Activated naive CD8-positive, alpha-beta T cell treated with anti-CD3 and anti-CD28 coated beads for 36 hours (primary cell): Measurements from ENCODE around the gene FMN1. TPM values are rescaled to one million over a fixed set of nuclear protein-coding genes. Genes with fewer than 3 reads are reported as not detected.

Experiments
- DNase-seq: peaks from one replicate; pipeline ENCODE4 v3.0.0; 2021
- H3K27ac Mint-ChIP-seq: one replicate; pipeline ENCODE4 v1.8.0; 2022; ENCODE audit warnings: mild to moderate bottlenecking, moderate library complexity, mixed read lengths
- H3K27me3 Mint-ChIP-seq: one replicate; pipeline ENCODE4 v1.8.0; 2022; ENCODE audit warnings: mild to moderate bottlenecking, mixed read lengths
- H3K36me3 Mint-ChIP-seq: one replicate; pipeline ENCODE4 v1.8.0; 2021; ENCODE audit warnings: mild to moderate bottlenecking, mixed read lengths
- H3K4me1 Mint-ChIP-seq: one replicate; pipeline ENCODE4 v1.8.0; 2021; ENCODE audit warnings: mixed read lengths
- H3K4me3 Mint-ChIP-seq: one replicate; pipeline ENCODE4 v1.8.0; 2022; ENCODE audit warnings: mild to moderate bottlenecking, moderate library complexity, mixed read lengths
- H3K9me3 Mint-ChIP-seq: one replicate; pipeline ENCODE4 v1.8.0; 2022; ENCODE audit warnings: mixed read lengths
- total RNA-seq, 2 experiments: library from RNA; stranded (reverse); gene quantifications; one replicate each; pipeline ENCODE4 v1.2.3, GENCODE V29; 2021

The FMN1 gene
- total RNA-seq, 2 experiments from 2014 or later = 0.14 to 0.31 TPM

GRCh38 chr15:32818758-32819447 is 375.6 kb downstream of the FMN1 start:
- H3K27ac Mint-ChIP-seq = no peak overlapping the region
- DNase-seq = no peak
- H3K9me3 Mint-ChIP-seq = no peaks in the 10 kb centered on the region
- no peaks in the 10 kb centered on the region for H3K4me1 Mint-ChIP-seq
- H3K36me3 Mint-ChIP-seq = no peaks in the 10 kb centered on the region
- H3K4me3 Mint-ChIP-seq = no peak overlapping the region
- peaks cover 8% of the 10 kb centered on the region for H3K27me3 Mint-ChIP-seq

- Mint-ChIP-seq H3K27me3 (peaks cover 8% of the 10 kb centered on the region), H3K27ac (no peak overlapping the region), H3K4me3 (no peak overlapping the region), H3K9me3 (no peaks in the 10 kb centered on the region), H3K4me1 (no peaks in the 10 kb centered on the region), H3K36me3 (no peaks in the 10 kb centered on the region)
- no peak for DNase-seq
Observed at GRCh38 chr15:32817577-32817976, 376.9 kb downstream of the FMN1 start.

- H3K36me3 Mint-ChIP-seq = no peaks in the 10 kb centered on the region
- no peak overlapping the region for H3K4me3 Mint-ChIP-seq
- peaks cover 3% of the 10 kb centered on the region for H3K9me3 Mint-ChIP-seq
- no peak overlapping the region for H3K27ac Mint-ChIP-seq
- H3K4me1 Mint-ChIP-seq = peaks cover 6% of the 10 kb centered on the region
- DNase-seq = no peak
- H3K27me3 Mint-ChIP-seq = peaks cover 36% of the 10 kb centered on the region
Observed at GRCh38 chr15:32807331-32807730, 387.2 kb downstream of the FMN1 start.

GRCh38 chr15:32803631-32804030 is 390.9 kb downstream of the FMN1 start:
- Mint-ChIP-seq H3K9me3 (peaks cover 3% of the 10 kb centered on the region), H3K27me3 (peaks cover 26% of the 10 kb centered on the region), H3K4me1 (peaks cover 10% of the 10 kb centered on the region), H3K36me3 (no peaks in the 10 kb centered on the region), H3K4me3 (no peak overlapping the region), H3K27ac (no peak overlapping the region)
- DNase-seq = no peak

GRCh38 chr15:32802286-32802936 is 392.1 kb downstream of the FMN1 start:
- peaks cover 10% of the 10 kb centered on the region for H3K4me1 Mint-ChIP-seq
- H3K27ac Mint-ChIP-seq = no peak overlapping the region
- no peaks in the 10 kb centered on the region for H3K36me3 Mint-ChIP-seq
- H3K4me3 Mint-ChIP-seq = no peak overlapping the region
- H3K27me3 Mint-ChIP-seq = peaks cover 25% of the 10 kb centered on the region
- DNase-seq = peak; percentile 12
- peaks cover 3% of the 10 kb centered on the region for H3K9me3 Mint-ChIP-seq

GRCh38 chr15:32799936-32800535 is 394.5 kb downstream of the FMN1 start:
- Mint-ChIP-seq H3K27ac (no peak overlapping the region), H3K9me3 (peaks cover 3% of the 10 kb centered on the region), H3K4me1 (peaks cover 10% of the 10 kb centered on the region), H3K4me3 (no peak overlapping the region), H3K27me3 (peaks cover 18% of the 10 kb centered on the region), H3K36me3 (no peaks in the 10 kb centered on the region)
- no peak for DNase-seq

- no peak overlapping the region for H3K4me3 Mint-ChIP-seq
- no peak for DNase-seq
- H3K27ac Mint-ChIP-seq = no peak overlapping the region
- no peaks in the 10 kb centered on the region for H3K4me1 Mint-ChIP-seq
- H3K27me3 Mint-ChIP-seq = peaks cover 4% of the 10 kb centered on the region
- H3K9me3 Mint-ChIP-seq = no peaks in the 10 kb centered on the region
- no peaks in the 10 kb centered on the region for H3K36me3 Mint-ChIP-seq
Observed at GRCh38 chr15:32796856-32797255, 397.7 kb downstream of the FMN1 start.

- Mint-ChIP-seq H3K27me3 (peaks cover 4% of the 10 kb centered on the region), H3K27ac (no peak overlapping the region), H3K9me3 (no peaks in the 10 kb centered on the region), H3K36me3 (no peaks in the 10 kb centered on the region), H3K4me1 (no peaks in the 10 kb centered on the region), H3K4me3 (no peak overlapping the region)
- DNase-seq = no peak
Observed at GRCh38 chr15:32794973-32795372, 399.5 kb downstream of the FMN1 start.

GRCh38 chr15:32792436-32792835 is 402.1 kb downstream of the FMN1 start:
- no peak overlapping the region for H3K27ac Mint-ChIP-seq
- no peaks in the 10 kb centered on the region for H3K4me1 Mint-ChIP-seq
- H3K4me3 Mint-ChIP-seq = no peak overlapping the region
- DNase-seq = no peak
- H3K27me3 Mint-ChIP-seq = peaks cover 9% of the 10 kb centered on the region
- no peaks in the 10 kb centered on the region for H3K36me3 Mint-ChIP-seq
- no peaks in the 10 kb centered on the region for H3K9me3 Mint-ChIP-seq

- Mint-ChIP-seq H3K9me3 (no peaks in the 10 kb centered on the region), H3K4me3 (no peak overlapping the region), H3K4me1 (no peaks in the 10 kb centered on the region), H3K27me3 (peaks cover 14% of the 10 kb centered on the region), H3K36me3 (no peaks in the 10 kb centered on the region), H3K27ac (no peak overlapping the region)
- DNase-seq = no peak
Observed at GRCh38 chr15:32790352-32790999, 404.0 kb downstream of the FMN1 start.

GRCh38 chr15:32787949-32788348 is 406.6 kb downstream of the FMN1 start:
- Mint-ChIP-seq H3K27me3 (peaks cover 14% of the 10 kb centered on the region), H3K27ac (no peak overlapping the region), H3K4me3 (no peak overlapping the region), H3K4me1 (no peaks in the 10 kb centered on the region), H3K9me3 (no peaks in the 10 kb centered on the region), H3K36me3 (no peaks in the 10 kb centered on the region)
- DNase-seq = no peak

- H3K9me3 Mint-ChIP-seq = no peaks in the 10 kb centered on the region
- no peak for DNase-seq
- no peak overlapping the region for H3K4me3 Mint-ChIP-seq
- H3K36me3 Mint-ChIP-seq = no peaks in the 10 kb centered on the region
- H3K27me3 Mint-ChIP-seq = peaks cover 11% of the 10 kb centered on the region
- no peak overlapping the region for H3K27ac Mint-ChIP-seq
- no peaks in the 10 kb centered on the region for H3K4me1 Mint-ChIP-seq
Observed at GRCh38 chr15:32786906-32787305, 407.6 kb downstream of the FMN1 start.

- H3K36me3 Mint-ChIP-seq = no peaks in the 10 kb centered on the region
- peaks cover 11% of the 10 kb centered on the region for H3K27me3 Mint-ChIP-seq
- no peak overlapping the region for H3K27ac Mint-ChIP-seq
- no peak for DNase-seq
- no peak overlapping the region for H3K4me3 Mint-ChIP-seq
- H3K9me3 Mint-ChIP-seq = no peaks in the 10 kb centered on the region
- no peaks in the 10 kb centered on the region for H3K4me1 Mint-ChIP-seq
Observed at GRCh38 chr15:32784581-32784980, 409.9 kb downstream of the FMN1 start.

- peaks cover 7% of the 10 kb centered on the region for H3K27me3 Mint-ChIP-seq
- no peak overlapping the region for H3K4me3 Mint-ChIP-seq
- no peaks in the 10 kb centered on the region for H3K9me3 Mint-ChIP-seq
- DNase-seq = no peak
- no peak overlapping the region for H3K27ac Mint-ChIP-seq
- no peaks in the 10 kb centered on the region for H3K36me3 Mint-ChIP-seq
- H3K4me1 Mint-ChIP-seq = no peaks in the 10 kb centered on the region
Observed at GRCh38 chr15:32781781-32782180, 412.7 kb downstream of the FMN1 start.

GRCh38 chr15:32778391-32779176 is 415.9 kb downstream of the FMN1 start:
- Mint-ChIP-seq H3K36me3 (no peaks in the 10 kb centered on the region), H3K27me3 (peaks cover 4% of the 10 kb centered on the region), H3K9me3 (no peaks in the 10 kb centered on the region), H3K4me3 (no peak overlapping the region), H3K27ac (no peak overlapping the region), H3K4me1 (no peaks in the 10 kb centered on the region)
- no peak for DNase-seq
